SU-DHL-6 (cell line): ENCODE measurements around the gene KRT78.

ENCODE experiments used
- EZH2phosphoT487 ChIP-seq: fragments of 200-600 bp; sonication (generic), shearing (Covaris generic); conservative IDR thresholded peaks from 2 replicates; pipeline ENCODE4 v1.6.1; 2018; ENCODE audit warnings: mild to moderate bottlenecking, antibody characterized with exemption, low read length, moderate library complexity, mixed read lengths
- TF ChIP-seq, protein P1 (sequence below): fragments of 200-600 bp; sonication (generic); IDR thresholded peaks from one replicate; pipeline ENCODE4 v1.5.1; 2017; ENCODE audit warnings: antibody characterized with exemption, mild to moderate bottlenecking, low read length, moderate library complexity; ENCODE audit not compliant: insufficient read depth, poor library complexity, severe bottlenecking

DNA sequence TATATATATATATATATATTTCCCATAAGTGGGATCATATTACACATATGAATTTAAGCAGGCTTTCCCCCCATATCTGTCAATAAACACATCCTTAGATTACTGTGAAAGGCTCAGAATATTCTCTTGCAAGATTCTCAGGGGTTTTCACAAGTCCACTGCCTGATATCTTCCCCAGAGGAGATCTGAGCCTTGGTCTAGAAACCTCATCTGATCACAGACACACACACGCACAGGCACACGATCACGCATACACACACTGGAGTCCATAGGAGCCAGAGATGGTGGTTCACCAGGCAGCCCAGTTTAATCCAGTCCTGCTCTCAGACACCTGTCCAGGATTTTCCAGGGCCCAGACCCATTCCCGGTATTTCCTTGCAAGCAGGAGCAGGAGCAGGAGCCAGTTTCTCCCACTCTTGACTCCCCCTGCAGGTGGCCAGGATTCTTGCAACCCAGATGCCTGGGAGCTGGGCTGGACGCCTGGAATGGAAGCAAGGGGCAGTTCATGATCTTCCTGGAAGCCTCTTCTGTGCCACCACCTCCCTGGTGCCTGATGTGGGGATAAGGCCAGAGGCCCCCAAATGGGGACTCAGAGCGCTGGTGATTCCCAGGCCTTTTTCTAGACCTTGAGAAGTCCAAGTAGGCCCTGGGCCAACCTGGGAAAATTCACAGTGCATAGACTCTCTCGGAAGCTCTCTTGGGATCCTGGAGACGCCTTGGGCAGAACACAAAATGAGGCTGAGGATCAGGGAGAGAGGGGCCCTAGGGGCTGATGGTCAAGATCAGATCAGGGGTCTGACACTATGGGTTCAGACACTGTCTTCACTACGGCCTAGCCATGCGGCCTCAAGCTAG is 16.5 kb upstream of the KRT78 start:
- TF ChIP-seq, protein P1, sequence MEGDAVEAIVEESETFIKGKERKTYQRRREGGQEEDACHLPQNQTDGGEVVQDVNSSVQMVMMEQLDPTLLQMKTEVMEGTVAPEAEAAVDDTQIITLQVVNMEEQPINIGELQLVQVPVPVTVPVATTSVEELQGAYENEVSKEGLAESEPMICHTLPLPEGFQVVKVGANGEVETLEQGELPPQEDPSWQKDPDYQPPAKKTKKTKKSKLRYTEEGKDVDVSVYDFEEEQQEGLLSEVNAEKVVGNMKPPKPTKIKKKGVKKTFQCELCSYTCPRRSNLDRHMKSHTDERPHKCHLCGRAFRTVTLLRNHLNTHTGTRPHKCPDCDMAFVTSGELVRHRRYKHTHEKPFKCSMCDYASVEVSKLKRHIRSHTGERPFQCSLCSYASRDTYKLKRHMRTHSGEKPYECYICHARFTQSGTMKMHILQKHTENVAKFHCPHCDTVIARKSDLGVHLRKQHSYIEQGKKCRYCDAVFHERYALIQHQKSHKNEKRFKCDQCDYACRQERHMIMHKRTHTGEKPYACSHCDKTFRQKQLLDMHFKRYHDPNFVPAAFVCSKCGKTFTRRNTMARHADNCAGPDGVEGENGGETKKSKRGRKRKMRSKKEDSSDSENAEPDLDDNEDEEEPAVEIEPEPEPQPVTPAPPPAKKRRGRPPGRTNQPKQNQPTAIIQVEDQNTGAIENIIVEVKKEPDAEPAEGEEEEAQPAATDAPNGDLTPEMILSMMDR: peak; percentile 62
- no peak for TF ChIP-seq EZH2phosphoT487
